Gastrocnemius medialis (tissue), 4 donors: Measurements from ENCODE around the gene COP1. TPM values are rescaled to one million over a fixed set of nuclear protein-coding genes. Genes with fewer than 3 reads are reported as not detected.

Experiments
- ATAC-seq, 2 donors: fragments of 150-250 bp; one replicate each; pipeline ENCODE4 v1.9.1; 2016
- DNase-seq, 2 donors: peaks; one replicate each; pipeline ENCODE4 v3.0.0-alpha.2; 2019
- H3K27ac ChIP-seq, 4 donors: fragments of 200-600 bp; sonication (generic); 1 replicate in 1 of 4; 2 replicates in 3 of 4; pipeline ENCODE4 v1.5.1; 2016 to 2018; ENCODE audit warnings: mild to moderate bottlenecking in 2 of 4, moderate library complexity in 1 of 4
- H3K27me3 ChIP-seq, 3 donors: fragments of 200-600 bp; sonication (generic) in 2 of 3; 1 replicate in 1 of 3; 2 replicates in 2 of 3; pipeline versions ENCODE4 v1.5.1 to v1.6.0; 2016 to 2019; ENCODE audit warnings: mild to moderate bottlenecking in 1 of 3, moderate library complexity in 1 of 3
- H3K36me3 ChIP-seq, 2 donors: fragments of 200-600 bp; sonication (generic) in 1 of 2; one replicate each; pipeline ENCODE4 v1.5.1; 2017 to 2018
- H3K4me1 ChIP-seq, 2 donors: fragments of 200-600 bp; sonication (generic) in 1 of 2; one replicate each; pipeline ENCODE4 v1.5.1; 2016 to 2017; ENCODE audit warnings: mild to moderate bottlenecking in 2 of 2
- H3K4me3 ChIP-seq, 4 donors: fragments of 200-600 bp; sonication (generic) in 3 of 4; 1 replicate in 1 of 4; 2 replicates in 3 of 4; pipeline ENCODE4 v1.5.1; 2016 to 2019; ENCODE audit warnings: mild to moderate bottlenecking in 2 of 4
- H3K9me3 ChIP-seq, 3 donors: fragments of 200-600 bp; sonication (generic) in 2 of 3; 1 replicate in 1 of 3; 2 replicates in 2 of 3; pipeline ENCODE4 v1.5.1; 2016 to 2019
- POLR2A ChIP-seq, 2 donors: fragments of 450-650 bp; IDR thresholded peaks; one replicate each; pipeline ENCODE4 v1.6.1; 2017; ENCODE audit warnings: antibody characterized with exemption in 2 of 2, mild to moderate bottlenecking in 2 of 2, moderate library complexity in 2 of 2
- in situ Hi-C, 4 donors: fragments of 200-750 bp; cut with MboI; loops; one replicate each; pipeline versions ENCODE4 v1.15.0 to v1.8.0; 2017; ENCODE audit warnings: low sequenced_read_pairs in 4 of 4
- intact Hi-C: fragments of 100-400 bp; cut with DNase I; formaldehyde crosslinking; loops from one replicate; pipeline ENCODE4 v1.15.1; 2023; ENCODE audit warnings: low total_unique reads
- total RNA-seq, 4 donors: library from RNA; depleted of rRNA; stranded (reverse); fragments of >200 nt; gene quantifications; one replicate each; pipeline versions ENCODE4 v1.1.0 to v1.2.3, GENCODE V29; 2016
- TF ChIP-seq, protein P1 (sequence below), 5 experiments: fragments of 450-650 bp in 3 of 5; fragments of 200-600 bp in 2 of 5; sonication (generic) in 2 of 5; IDR thresholded peaks in 4 of 5; conservative IDR thresholded peaks in 1 of 5; 1 replicate in 4 of 5; 2 replicates in 1 of 5; pipeline ENCODE4 v1.5.1; 2016 to 2019; ENCODE audit warnings: antibody characterized with exemption in 5 of 5, mild to moderate bottlenecking in 3 of 5, moderate library complexity in 3 of 5

Gene COP1
- total RNA-seq, 4 donors from 2014 or later = 19.6 to 29.7 (median 25.3) TPM

DNA sequence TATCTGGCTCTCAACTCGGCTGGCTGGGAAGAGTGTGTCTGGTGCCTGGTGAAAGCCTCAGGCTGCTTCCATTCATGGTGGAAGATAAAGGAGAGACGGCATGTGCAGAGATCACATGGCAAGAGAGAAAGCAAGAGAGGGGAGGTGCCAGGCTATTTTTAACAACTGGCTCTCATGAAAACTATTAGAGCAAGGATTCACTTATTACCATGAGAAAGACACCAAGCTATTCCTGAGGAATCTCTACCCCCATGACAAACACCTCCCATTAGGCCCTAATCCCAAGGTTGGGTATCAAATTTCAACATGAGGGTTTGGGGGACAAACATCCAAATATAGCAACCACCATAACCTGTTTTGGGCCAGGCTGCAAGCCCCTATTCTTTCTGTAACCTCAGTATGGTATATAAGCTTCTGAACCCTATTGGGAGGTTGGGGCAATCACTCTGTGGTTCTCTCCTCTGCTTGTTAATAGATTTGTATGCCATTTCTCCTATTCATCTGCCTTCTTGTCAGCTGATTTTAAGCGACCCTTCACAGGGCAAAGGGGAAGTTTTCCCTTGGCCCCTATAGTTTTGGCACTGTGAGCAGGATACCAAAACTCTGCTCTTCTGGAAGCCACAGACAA, 284.7 kb downstream of the COP1 start:
- H3K36me3 ChIP-seq = no peaks in the 10 kb centered on the region
- no peak overlapping the region for H3K4me3 ChIP-seq
- no peaks in the 10 kb centered on the region for H3K4me1 ChIP-seq
- ATAC-seq (no peak), DNase-seq (no peak)
- H3K9me3 ChIP-seq = no peaks in the 10 kb centered on the region
- in situ Hi-C loops (no loop called here), intact Hi-C loops (no loop called here)
- no peak for TF ChIP-seq POLR2A (IDR thresholded peaks at IDR 0.05)
- TF ChIP-seq, protein P1, sequence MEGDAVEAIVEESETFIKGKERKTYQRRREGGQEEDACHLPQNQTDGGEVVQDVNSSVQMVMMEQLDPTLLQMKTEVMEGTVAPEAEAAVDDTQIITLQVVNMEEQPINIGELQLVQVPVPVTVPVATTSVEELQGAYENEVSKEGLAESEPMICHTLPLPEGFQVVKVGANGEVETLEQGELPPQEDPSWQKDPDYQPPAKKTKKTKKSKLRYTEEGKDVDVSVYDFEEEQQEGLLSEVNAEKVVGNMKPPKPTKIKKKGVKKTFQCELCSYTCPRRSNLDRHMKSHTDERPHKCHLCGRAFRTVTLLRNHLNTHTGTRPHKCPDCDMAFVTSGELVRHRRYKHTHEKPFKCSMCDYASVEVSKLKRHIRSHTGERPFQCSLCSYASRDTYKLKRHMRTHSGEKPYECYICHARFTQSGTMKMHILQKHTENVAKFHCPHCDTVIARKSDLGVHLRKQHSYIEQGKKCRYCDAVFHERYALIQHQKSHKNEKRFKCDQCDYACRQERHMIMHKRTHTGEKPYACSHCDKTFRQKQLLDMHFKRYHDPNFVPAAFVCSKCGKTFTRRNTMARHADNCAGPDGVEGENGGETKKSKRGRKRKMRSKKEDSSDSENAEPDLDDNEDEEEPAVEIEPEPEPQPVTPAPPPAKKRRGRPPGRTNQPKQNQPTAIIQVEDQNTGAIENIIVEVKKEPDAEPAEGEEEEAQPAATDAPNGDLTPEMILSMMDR (IDR thresholded peaks at IDR 0.05 in 4 of 5, conservative IDR thresholded peaks at IDR 0.05 in 1 of 5) = no peak
- no peak overlapping the region for H3K27ac ChIP-seq
- no peaks in the 10 kb centered on the region for H3K27me3 ChIP-seq

DNA sequence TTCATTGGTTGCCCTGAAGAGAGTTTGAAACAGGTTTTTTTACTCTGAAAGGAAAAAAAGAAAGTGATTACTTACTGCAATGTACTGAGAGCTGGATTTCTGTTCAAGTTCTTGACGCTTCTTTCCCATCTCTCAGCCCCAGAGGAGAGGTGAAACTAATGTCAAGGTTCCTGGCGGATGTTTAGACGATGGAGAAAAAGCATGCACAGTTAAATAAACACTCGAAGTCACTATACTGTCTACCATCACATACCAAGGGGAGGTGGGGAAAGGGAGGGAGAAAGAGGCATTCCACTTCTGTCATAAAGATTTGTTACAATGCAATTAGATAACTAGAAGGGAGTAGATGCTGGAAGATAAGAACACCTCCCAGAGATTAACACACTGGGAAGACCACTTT, 286.7 kb downstream of the COP1 start:
- H3K4me3 ChIP-seq = no peak overlapping the region
- no peak for TF ChIP-seq POLR2A (IDR thresholded peaks at IDR 0.05)
- TF ChIP-seq, protein P1 (IDR thresholded peaks at IDR 0.05 in 4 of 5, conservative IDR thresholded peaks at IDR 0.05 in 1 of 5) = no peak
- intact Hi-C loops = no loop called here
- no peak overlapping the region for H3K27ac ChIP-seq
- no peaks in the 10 kb centered on the region for H3K36me3 ChIP-seq
- H3K27me3 ChIP-seq = no peaks in the 10 kb centered on the region
- ATAC-seq (no peak), DNase-seq (no peak)
- in situ Hi-C loops = no loop called here
- no peaks in the 10 kb centered on the region for H3K4me1 ChIP-seq
- H3K9me3 ChIP-seq = no peaks in the 10 kb centered on the region

DNA sequence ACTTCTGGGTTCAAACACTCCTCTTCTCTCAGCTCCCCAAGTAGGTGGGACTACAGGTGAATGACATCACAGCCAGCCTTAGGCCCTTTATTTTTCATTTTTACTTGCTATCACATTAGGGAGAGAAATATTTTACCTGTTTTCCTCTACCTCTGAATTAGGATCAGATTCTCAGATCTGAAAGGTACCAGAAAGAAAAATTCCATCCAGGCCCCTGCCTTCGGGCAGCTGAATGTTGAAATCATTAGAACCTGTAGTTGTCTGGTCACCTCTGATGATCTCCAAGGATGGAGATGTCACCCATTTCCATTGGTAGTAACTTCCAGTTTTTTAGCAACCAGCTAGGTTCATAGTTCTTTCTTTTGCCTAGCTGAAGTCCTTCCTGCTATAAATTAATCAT, 288.1 kb downstream of the COP1 start:
- H3K4me3 ChIP-seq = no peak overlapping the region
- TF ChIP-seq, protein P1 (IDR thresholded peaks at IDR 0.05 in 4 of 5, conservative IDR thresholded peaks at IDR 0.05 in 1 of 5) = no peak
- TF ChIP-seq POLR2A (IDR thresholded peaks at IDR 0.05) = no peak
- no peak overlapping the region for H3K27ac ChIP-seq
- ATAC-seq = no peak
- no peaks in the 10 kb centered on the region for H3K9me3 ChIP-seq
- no peak for DNase-seq
- H3K36me3 ChIP-seq = no peaks in the 10 kb centered on the region
- in situ Hi-C loops (no loop called here), intact Hi-C loops (no loop called here)
- no peaks in the 10 kb centered on the region for H3K4me1 ChIP-seq
- no peaks in the 10 kb centered on the region for H3K27me3 ChIP-seq

DNA sequence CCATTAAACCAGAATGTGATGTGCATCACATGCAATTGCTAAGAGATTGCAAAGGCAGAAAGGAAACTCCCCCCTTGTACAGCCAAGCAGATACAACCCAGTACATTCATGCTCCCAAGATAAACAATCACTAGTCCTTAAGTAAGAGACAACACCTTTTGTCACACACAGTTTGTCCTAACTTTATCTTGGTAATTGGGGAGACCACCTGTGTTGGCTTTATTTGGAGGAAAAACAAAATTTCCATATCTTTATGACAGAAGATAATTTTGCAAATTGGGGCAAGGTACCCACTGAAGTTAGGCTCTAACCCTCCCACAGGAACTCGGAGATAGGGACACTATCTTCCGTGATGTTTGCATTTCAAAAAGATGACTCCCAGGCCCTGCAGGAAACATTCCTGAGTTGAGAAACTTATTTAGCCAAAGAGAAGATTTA, 288.7 kb downstream of the COP1 start:
- in situ Hi-C loops = no loop called here
- Histone ChIP-seq H3K4me1 (no peaks in the 10 kb centered on the region), H3K4me3 (no peak overlapping the region), H3K36me3 (no peaks in the 10 kb centered on the region), H3K9me3 (no peaks in the 10 kb centered on the region), H3K27me3 (no peaks in the 10 kb centered on the region), H3K27ac (no peak overlapping the region)
- TF ChIP-seq POLR2A (IDR thresholded peaks at IDR 0.05) = no peak
- TF ChIP-seq, protein P1 (IDR thresholded peaks at IDR 0.05 in 4 of 5, conservative IDR thresholded peaks at IDR 0.05 in 1 of 5) = no peak
- no peak for ATAC-seq
- DNase-seq = no peak
- intact Hi-C loops = no loop called here

DNA sequence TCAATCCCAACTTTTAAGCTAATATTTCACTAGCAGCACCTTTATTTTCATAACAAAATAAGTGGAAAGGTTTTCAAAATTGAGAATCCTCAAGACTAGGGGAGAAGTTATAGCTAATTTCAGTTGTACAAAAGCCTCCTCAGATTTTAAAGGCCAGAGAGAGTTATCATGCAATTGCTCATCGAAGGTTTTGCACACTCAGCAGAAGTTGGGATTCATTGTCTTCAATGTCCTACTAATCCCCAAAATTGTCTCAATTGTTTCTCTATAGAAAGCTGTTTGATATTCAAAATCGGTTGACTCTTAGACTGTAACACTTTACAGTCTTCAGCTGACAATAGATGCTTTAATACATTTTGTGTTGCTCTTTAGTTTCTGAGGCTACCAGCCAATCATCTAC, 293.0 kb downstream of the COP1 start:
- intact Hi-C loops = no loop called here
- DNase-seq (no peak), ATAC-seq (no peak)
- Histone ChIP-seq H3K4me3 (no peak overlapping the region), H3K9me3 (peaks cover 3 to 12% (median 3%) of the 10 kb centered on the region in 3 donors), H3K27ac (no peak overlapping the region), H3K36me3 (no peaks in the 10 kb centered on the region), H3K27me3 (no peaks in the 10 kb centered on the region), H3K4me1 (no peaks in the 10 kb centered on the region)
- no peak for TF ChIP-seq POLR2A (IDR thresholded peaks at IDR 0.05)
- TF ChIP-seq, protein P1 (IDR thresholded peaks at IDR 0.05 in 4 of 5, conservative IDR thresholded peaks at IDR 0.05 in 1 of 5) = no peak
- in situ Hi-C loops = no loop called here
